ENCODE data around the gene PHKB.

DNA sequence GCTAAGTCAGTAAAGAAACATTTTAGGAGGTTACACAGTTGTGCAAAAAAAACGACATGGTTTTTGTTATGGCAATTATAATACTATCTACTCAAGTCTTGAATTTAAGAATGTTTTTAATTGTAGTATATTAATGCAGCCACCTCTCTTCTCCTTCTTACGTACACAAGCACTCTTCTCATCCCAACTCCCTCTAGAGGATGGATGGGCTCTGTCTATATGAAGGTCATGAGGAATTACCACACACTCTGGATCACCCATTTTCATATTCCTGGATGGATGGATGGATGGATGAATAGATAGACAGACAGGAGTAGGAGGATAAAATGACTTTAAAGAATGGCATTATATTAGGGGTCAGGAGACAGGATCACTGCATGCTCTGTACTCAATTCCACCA is 120.0 kb downstream of the PHKB start:
- no peak for TF ChIP-seq TAF1 (IDR thresholded peaks at IDR 0.05; ENCODE audit: borderline replicate concordance, insufficient read depth, low read length)
- TF ChIP-seq POLR2AphosphoS5 (IDR thresholded peaks at IDR 0.05; ENCODE audit: low read depth, low read length): no peak
- no peak for TF ChIP-seq SIN3A (IDR thresholded peaks at IDR 0.05; ENCODE audit: borderline replicate concordance, insufficient read depth, low read length)
- TF ChIP-seq, protein P1, sequence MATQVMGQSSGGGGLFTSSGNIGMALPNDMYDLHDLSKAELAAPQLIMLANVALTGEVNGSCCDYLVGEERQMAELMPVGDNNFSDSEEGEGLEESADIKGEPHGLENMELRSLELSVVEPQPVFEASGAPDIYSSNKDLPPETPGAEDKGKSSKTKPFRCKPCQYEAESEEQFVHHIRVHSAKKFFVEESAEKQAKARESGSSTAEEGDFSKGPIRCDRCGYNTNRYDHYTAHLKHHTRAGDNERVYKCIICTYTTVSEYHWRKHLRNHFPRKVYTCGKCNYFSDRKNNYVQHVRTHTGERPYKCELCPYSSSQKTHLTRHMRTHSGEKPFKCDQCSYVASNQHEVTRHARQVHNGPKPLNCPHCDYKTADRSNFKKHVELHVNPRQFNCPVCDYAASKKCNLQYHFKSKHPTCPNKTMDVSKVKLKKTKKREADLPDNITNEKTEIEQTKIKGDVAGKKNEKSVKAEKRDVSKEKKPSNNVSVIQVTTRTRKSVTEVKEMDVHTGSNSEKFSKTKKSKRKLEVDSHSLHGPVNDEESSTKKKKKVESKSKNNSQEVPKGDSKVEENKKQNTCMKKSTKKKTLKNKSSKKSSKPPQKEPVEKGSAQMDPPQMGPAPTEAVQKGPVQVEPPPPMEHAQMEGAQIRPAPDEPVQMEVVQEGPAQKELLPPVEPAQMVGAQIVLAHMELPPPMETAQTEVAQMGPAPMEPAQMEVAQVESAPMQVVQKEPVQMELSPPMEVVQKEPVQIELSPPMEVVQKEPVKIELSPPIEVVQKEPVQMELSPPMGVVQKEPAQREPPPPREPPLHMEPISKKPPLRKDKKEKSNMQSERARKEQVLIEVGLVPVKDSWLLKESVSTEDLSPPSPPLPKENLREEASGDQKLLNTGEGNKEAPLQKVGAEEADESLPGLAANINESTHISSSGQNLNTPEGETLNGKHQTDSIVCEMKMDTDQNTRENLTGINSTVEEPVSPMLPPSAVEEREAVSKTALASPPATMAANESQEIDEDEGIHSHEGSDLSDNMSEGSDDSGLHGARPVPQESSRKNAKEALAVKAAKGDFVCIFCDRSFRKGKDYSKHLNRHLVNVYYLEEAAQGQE (IDR thresholded peaks at IDR 0.05; ENCODE audit: insufficient read depth in 1 of 2, low read depth in 2 of 2, low read length in 2 of 2): no peak
- no peak for TF ChIP-seq FOXP2 (optimal IDR thresholded peaks at IDR 0.05; ENCODE audit: borderline replicate concordance, extremely low read depth, extremely low read length, insufficient read depth)

Measured in PFSK-1 (cell line).